SK-N-SH treated with all-trans-retinoic acid at 6 μM for 48 hours (cell line): ENCODE results near the gene SMOC2.

ENCODE experiments used
- PPARA ChIP-seq: fragments of 250-450 bp; sonication (Bioruptor Pico); IDR thresholded peaks from 2 replicates; pipeline ENCODE4 v1.5.0; 2020; ENCODE audit warnings: mild to moderate bottlenecking, borderline replicate concordance
- TCF4 ChIP-seq: fragments of 250-450 bp; sonication (Bioruptor Pico); IDR thresholded peaks from 2 replicates; pipeline ENCODE4 v1.8.0; 2021; ENCODE audit warnings: mild to moderate bottlenecking, moderate library complexity, borderline replicate concordance
- TSHZ2 ChIP-seq: fragments of 250-450 bp; sonication (Bioruptor Pico); IDR thresholded peaks from 2 replicates; pipeline ENCODE4 v1.5.0; 2020; ENCODE audit warnings: mild to moderate bottlenecking, moderate library complexity
- ZNF565 ChIP-seq: fragments of 450-650 bp; formaldehyde crosslinking; conservative IDR thresholded peaks from 2 replicates; pipeline ENCODE4 v1.5.0; 2020; ENCODE audit warnings: low read depth, mild to moderate bottlenecking, moderate library complexity
- ZNF70 ChIP-seq: fragments of 450-650 bp; formaldehyde crosslinking; IDR thresholded peaks from 2 replicates; pipeline ENCODE4 v1.5.0; 2020; ENCODE audit warnings: mild to moderate bottlenecking, moderate library complexity
- TF ChIP-seq, protein P1 (sequence below): fragments of 250-450 bp; sonication (Bioruptor Pico); IDR thresholded peaks from 2 replicates; pipeline ENCODE4 v1.5.1; 2020; ENCODE audit warnings: low read depth, mild to moderate bottlenecking, moderate library complexity
- TF ChIP-seq, protein P2 (sequence below): fragments of 250-450 bp; sonication (Bioruptor Pico); IDR thresholded peaks from 2 replicates; pipeline ENCODE4 v1.8.0; 2020; ENCODE audit warnings: mild to moderate bottlenecking, moderate library complexity, borderline replicate concordance

DNA sequence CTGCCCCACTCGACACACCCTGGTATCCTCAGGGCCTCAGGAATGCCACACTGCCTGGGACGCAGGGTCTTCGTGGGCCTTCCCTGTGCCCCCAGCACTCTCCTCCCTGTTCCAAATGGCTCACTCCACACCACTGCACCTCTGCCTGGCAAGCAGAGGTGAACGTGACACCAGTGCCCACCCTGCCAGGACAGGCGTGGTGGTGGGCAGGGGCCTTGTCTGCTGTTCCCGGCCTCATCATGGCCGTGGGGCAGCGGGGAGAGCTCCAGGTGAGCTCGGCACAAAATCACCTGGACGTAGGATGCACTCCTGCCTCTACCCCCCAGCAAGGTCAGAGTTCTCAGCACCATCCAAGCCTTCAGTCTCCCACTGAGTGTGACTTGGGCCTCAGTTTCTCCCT is 202.4 kb downstream of the SMOC2 start:
- TF ChIP-seq PPARA (CRISPR knock-in tag) (no peak), TSHZ2 (no peak), ZNF70 (CRISPR knock-in tag) (no peak), ZNF565 (CRISPR knock-in tag) (no peak), TCF4 (no peak)
- TF ChIP-seq, protein P1, sequence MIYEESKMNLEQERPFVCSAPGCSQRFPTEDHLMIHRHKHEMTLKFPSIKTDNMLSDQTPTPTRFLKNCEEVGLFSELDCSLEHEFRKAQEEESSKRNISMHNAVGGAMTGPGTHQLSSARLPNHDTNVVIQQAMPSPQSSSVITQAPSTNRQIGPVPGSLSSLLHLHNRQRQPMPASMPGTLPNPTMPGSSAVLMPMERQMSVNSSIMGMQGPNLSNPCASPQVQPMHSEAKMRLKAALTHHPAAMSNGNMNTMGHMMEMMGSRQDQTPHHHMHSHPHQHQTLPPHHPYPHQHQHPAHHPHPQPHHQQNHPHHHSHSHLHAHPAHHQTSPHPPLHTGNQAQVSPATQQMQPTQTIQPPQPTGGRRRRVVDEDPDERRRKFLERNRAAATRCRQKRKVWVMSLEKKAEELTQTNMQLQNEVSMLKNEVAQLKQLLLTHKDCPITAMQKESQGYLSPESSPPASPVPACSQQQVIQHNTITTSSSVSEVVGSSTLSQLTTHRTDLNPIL (CRISPR knock-in tag), result no peak
- TF ChIP-seq, protein P2, sequence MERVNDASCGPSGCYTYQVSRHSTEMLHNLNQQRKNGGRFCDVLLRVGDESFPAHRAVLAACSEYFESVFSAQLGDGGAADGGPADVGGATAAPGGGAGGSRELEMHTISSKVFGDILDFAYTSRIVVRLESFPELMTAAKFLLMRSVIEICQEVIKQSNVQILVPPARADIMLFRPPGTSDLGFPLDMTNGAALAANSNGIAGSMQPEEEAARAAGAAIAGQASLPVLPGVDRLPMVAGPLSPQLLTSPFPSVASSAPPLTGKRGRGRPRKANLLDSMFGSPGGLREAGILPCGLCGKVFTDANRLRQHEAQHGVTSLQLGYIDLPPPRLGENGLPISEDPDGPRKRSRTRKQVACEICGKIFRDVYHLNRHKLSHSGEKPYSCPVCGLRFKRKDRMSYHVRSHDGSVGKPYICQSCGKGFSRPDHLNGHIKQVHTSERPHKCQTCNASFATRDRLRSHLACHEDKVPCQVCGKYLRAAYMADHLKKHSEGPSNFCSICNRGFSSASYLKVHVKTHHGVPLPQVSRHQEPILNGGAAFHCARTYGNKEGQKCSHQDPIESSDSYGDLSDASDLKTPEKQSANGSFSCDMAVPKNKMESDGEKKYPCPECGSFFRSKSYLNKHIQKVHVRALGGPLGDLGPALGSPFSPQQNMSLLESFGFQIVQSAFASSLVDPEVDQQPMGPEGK (CRISPR knock-in tag), result no peak
